SK-N-SH treated with all-trans-retinoic acid at 6 μM for 48 hours (cell line): ENCODE measurements around the gene OR52E5.

Experiments
- ATAC-seq: fragments of 200-7000 bp; cut with Tn5 transposase; 3 replicates; pipeline ENCODE4 v1.9.1; 2020; ENCODE audit warnings: mild to moderate bottlenecking, moderate library complexity
- ARNTL ChIP-seq: fragments of 450-650 bp; formaldehyde crosslinking; IDR thresholded peaks from 2 replicates; pipeline ENCODE4 v1.5.0; 2020; ENCODE audit warnings: low read depth, mild to moderate bottlenecking, moderate library complexity, borderline replicate concordance
- ESRRG ChIP-seq: fragments of 250-450 bp; sonication (Bioruptor Pico); IDR thresholded peaks from 2 replicates; pipeline ENCODE4 v1.6.1; 2021; ENCODE audit warnings: mild to moderate bottlenecking
- GLIS3 ChIP-seq: fragments of 250-450 bp; sonication (Bioruptor Pico); IDR thresholded peaks from 2 replicates; pipeline ENCODE4 v1.5.0; 2020; ENCODE audit warnings: mild to moderate bottlenecking, moderate library complexity
- ISL1 ChIP-seq: fragments of 250-450 bp; sonication (Bioruptor Pico); IDR thresholded peaks from 2 replicates; pipeline ENCODE4 v2.1.2; 2022; ENCODE audit warnings: mild to moderate bottlenecking, moderate library complexity
- OSR1 ChIP-seq: fragments of 250-450 bp; sonication (Bioruptor Pico); IDR thresholded peaks from 2 replicates; pipeline ENCODE4 v1.8.0; 2022; ENCODE audit warnings: moderate library complexity, mild to moderate bottlenecking, inconsistent platforms
- PPARA ChIP-seq: fragments of 250-450 bp; sonication (Bioruptor Pico); IDR thresholded peaks from 2 replicates; pipeline ENCODE4 v1.5.0; 2020; ENCODE audit warnings: mild to moderate bottlenecking, borderline replicate concordance
- RARB ChIP-seq: fragments of 250-450 bp; sonication (Bioruptor Pico); IDR thresholded peaks from 2 replicates; pipeline ENCODE4 v1.8.0; 2021; ENCODE audit warnings: mild to moderate bottlenecking, moderate library complexity
- SNAI2 ChIP-seq: fragments of 250-450 bp; sonication (Bioruptor Pico); IDR thresholded peaks from 2 replicates; pipeline ENCODE4 v1.5.0; 2020; ENCODE audit warnings: mild to moderate bottlenecking, moderate library complexity
- TCF4 ChIP-seq: fragments of 250-450 bp; sonication (Bioruptor Pico); IDR thresholded peaks from 2 replicates; pipeline ENCODE4 v1.8.0; 2021; ENCODE audit warnings: mild to moderate bottlenecking, moderate library complexity, borderline replicate concordance
- TOX ChIP-seq: fragments of 250-450 bp; sonication (Bioruptor Pico); IDR thresholded peaks from 2 replicates; pipeline ENCODE4 v1.8.0; 2021; ENCODE audit warnings: mild to moderate bottlenecking, moderate library complexity, borderline replicate concordance
- ZC3H10 ChIP-seq: fragments of 250-450 bp; sonication (Bioruptor Pico); IDR thresholded peaks from 2 replicates; pipeline ENCODE4 v1.5.1; 2021; ENCODE audit warnings: mild to moderate bottlenecking, moderate library complexity
- ZFP3 ChIP-seq: fragments of 250-450 bp; sonication (Bioruptor Pico); IDR thresholded peaks from 2 replicates; pipeline ENCODE4 v1.5.0; 2020; ENCODE audit warnings: mild to moderate bottlenecking, moderate library complexity
- ZNF70 ChIP-seq: fragments of 450-650 bp; formaldehyde crosslinking; IDR thresholded peaks from 2 replicates; pipeline ENCODE4 v1.5.0; 2020; ENCODE audit warnings: mild to moderate bottlenecking, moderate library complexity
- TF ChIP-seq, protein P1 (sequence below): fragments of 250-450 bp; sonication (Bioruptor Pico); IDR thresholded peaks from 2 replicates; pipeline ENCODE4 v1.8.0; 2021; ENCODE audit warnings: low read depth, mild to moderate bottlenecking, moderate library complexity, borderline replicate concordance
- TF ChIP-seq, protein P2 (sequence below): fragments of 250-450 bp; sonication (Bioruptor Pico); IDR thresholded peaks from 2 replicates; pipeline ENCODE4 v1.8.0; 2020; ENCODE audit warnings: mild to moderate bottlenecking, moderate library complexity, borderline replicate concordance
- TF ChIP-seq, protein P3 (sequence below): fragments of 250-450 bp; sonication (Bioruptor Pico); IDR thresholded peaks from 2 replicates; pipeline ENCODE4 v1.5.1; 2020; ENCODE audit warnings: low read depth, mild to moderate bottlenecking, moderate library complexity
- TF ChIP-seq, protein P4 (sequence below): fragments of 250-450 bp; sonication (Bioruptor Pico); IDR thresholded peaks from 2 replicates; pipeline ENCODE4 v1.5.0; 2020; ENCODE audit warnings: mild to moderate bottlenecking, moderate library complexity
- TF ChIP-seq, protein P5 (sequence below): fragments of 250-450 bp; sonication (Bioruptor Pico); IDR thresholded peaks from 2 replicates; pipeline ENCODE4 v1.5.1; 2021; ENCODE audit warnings: mild to moderate bottlenecking, moderate library complexity

The OR52E5 gene

DNA sequence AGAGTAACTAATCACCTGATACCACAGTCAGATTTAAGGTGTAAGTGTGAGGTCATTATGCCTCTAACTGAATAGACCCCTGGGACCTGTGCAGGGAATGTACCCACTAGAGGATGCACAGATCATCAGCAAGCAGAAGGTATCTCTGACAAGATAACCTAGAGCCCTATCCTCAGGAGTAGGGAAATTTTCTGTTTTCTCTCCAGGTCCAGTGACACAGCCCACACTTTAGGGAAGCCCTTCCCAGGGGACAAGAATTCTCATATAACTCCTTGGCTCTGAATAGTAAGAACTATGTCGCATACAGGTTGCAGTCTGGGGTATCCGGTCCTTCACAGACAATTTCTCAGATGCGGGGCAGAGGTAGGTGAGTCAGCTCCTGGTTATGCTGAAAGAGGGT is at the start of gene OR52E5:
Gene OR52E5 (plus strand): TSS at position 301 of the 400 bp plus-strand sequence. CDS start 7,569 bp downstream, outside the sequence.
- ATAC-seq, result no peak
- TF ChIP-seq RARB (no peak), TOX (CRISPR knock-in tag) (no peak), OSR1 (CRISPR knock-in tag) (no peak), ZNF70 (CRISPR knock-in tag) (no peak), ISL1 (CRISPR knock-in tag) (no peak), PPARA (CRISPR knock-in tag) (no peak), GLIS3 (no peak)
- TF ChIP-seq, protein P1, sequence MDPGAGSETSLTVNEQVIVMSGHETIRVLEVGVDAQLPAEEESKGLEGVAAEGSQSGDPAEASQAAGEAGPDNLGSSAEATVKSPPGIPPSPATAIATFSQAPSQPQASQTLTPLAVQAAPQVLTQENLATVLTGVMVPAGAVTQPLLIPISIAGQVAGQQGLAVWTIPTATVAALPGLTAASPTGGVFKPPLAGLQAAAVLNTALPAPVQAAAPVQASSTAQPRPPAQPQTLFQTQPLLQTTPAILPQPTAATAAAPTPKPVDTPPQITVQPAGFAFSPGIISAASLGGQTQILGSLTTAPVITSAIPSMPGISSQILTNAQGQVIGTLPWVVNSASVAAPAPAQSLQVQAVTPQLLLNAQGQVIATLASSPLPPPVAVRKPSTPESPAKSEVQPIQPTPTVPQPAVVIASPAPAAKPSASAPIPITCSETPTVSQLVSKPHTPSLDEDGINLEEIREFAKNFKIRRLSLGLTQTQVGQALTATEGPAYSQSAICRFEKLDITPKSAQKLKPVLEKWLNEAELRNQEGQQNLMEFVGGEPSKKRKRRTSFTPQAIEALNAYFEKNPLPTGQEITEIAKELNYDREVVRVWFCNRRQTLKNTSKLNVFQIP (CRISPR knock-in tag), result no peak
- TF ChIP-seq, protein P2, sequence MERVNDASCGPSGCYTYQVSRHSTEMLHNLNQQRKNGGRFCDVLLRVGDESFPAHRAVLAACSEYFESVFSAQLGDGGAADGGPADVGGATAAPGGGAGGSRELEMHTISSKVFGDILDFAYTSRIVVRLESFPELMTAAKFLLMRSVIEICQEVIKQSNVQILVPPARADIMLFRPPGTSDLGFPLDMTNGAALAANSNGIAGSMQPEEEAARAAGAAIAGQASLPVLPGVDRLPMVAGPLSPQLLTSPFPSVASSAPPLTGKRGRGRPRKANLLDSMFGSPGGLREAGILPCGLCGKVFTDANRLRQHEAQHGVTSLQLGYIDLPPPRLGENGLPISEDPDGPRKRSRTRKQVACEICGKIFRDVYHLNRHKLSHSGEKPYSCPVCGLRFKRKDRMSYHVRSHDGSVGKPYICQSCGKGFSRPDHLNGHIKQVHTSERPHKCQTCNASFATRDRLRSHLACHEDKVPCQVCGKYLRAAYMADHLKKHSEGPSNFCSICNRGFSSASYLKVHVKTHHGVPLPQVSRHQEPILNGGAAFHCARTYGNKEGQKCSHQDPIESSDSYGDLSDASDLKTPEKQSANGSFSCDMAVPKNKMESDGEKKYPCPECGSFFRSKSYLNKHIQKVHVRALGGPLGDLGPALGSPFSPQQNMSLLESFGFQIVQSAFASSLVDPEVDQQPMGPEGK (CRISPR knock-in tag), result no peak
- TF ChIP-seq, protein P3, sequence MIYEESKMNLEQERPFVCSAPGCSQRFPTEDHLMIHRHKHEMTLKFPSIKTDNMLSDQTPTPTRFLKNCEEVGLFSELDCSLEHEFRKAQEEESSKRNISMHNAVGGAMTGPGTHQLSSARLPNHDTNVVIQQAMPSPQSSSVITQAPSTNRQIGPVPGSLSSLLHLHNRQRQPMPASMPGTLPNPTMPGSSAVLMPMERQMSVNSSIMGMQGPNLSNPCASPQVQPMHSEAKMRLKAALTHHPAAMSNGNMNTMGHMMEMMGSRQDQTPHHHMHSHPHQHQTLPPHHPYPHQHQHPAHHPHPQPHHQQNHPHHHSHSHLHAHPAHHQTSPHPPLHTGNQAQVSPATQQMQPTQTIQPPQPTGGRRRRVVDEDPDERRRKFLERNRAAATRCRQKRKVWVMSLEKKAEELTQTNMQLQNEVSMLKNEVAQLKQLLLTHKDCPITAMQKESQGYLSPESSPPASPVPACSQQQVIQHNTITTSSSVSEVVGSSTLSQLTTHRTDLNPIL (CRISPR knock-in tag), result no peak

DNA sequence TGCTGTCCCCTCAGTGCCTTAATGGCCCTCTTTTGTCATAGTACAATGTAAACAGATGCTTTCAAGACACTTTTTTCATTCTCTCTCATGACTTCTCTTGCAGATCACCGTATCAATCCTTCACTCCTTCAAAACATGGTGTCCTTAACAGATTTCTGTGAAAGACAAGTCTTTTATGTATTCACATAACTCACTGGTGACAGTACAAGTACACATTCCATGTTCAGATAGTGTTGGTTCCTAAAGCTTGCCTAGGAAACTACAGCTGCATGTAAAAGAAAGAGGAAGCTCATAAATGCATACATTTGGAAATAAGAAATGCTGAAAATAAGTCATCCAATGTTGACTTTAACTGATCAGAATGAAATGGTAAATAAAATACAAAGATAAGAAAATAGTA is 46.3 kb upstream of the OR52E5 start:
- TF ChIP-seq, protein P1 (CRISPR knock-in tag), result no peak
- TF ChIP-seq ZC3H10 (CRISPR knock-in tag) (no peak), ESRRG (CRISPR knock-in tag) (no peak), SNAI2 (no peak), ARNTL (CRISPR knock-in tag) (no peak), ZNF70 (CRISPR knock-in tag) (no peak), TCF4 (no peak), ZFP3 (CRISPR knock-in tag) (no peak), OSR1 (CRISPR knock-in tag) (no peak)
- TF ChIP-seq, protein P4, sequence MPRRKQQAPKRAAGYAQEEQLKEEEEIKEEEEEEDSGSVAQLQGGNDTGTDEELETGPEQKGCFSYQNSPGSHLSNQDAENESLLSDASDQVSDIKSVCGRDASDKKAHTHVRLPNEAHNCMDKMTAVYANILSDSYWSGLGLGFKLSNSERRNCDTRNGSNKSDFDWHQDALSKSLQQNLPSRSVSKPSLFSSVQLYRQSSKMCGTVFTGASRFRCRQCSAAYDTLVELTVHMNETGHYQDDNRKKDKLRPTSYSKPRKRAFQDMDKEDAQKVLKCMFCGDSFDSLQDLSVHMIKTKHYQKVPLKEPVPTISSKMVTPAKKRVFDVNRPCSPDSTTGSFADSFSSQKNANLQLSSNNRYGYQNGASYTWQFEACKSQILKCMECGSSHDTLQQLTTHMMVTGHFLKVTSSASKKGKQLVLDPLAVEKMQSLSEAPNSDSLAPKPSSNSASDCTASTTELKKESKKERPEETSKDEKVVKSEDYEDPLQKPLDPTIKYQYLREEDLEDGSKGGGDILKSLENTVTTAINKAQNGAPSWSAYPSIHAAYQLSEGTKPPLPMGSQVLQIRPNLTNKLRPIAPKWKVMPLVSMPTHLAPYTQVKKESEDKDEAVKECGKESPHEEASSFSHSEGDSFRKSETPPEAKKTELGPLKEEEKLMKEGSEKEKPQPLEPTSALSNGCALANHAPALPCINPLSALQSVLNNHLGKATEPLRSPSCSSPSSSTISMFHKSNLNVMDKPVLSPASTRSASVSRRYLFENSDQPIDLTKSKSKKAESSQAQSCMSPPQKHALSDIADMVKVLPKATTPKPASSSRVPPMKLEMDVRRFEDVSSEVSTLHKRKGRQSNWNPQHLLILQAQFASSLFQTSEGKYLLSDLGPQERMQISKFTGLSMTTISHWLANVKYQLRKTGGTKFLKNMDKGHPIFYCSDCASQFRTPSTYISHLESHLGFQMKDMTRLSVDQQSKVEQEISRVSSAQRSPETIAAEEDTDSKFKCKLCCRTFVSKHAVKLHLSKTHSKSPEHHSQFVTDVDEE, result no peak
- TF ChIP-seq, protein P3 (CRISPR knock-in tag), result no peak
- TF ChIP-seq, protein P5, sequence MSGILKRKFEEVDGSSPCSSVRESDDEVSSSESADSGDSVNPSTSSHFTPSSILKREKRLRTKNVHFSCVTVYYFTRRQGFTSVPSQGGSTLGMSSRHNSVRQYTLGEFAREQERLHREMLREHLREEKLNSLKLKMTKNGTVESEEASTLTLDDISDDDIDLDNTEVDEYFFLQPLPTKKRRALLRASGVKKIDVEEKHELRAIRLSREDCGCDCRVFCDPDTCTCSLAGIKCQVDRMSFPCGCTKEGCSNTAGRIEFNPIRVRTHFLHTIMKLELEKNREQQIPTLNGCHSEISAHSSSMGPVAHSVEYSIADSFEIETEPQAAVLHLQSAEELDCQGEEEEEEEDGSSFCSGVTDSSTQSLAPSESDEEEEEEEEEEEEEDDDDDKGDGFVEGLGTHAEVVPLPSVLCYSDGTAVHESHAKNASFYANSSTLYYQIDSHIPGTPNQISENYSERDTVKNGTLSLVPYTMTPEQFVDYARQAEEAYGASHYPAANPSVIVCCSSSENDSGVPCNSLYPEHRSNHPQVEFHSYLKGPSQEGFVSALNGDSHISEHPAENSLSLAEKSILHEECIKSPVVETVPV, result no peak
- ATAC-seq, result no peak
